DMS 273 (cell line): ENCODE results near the gene OPN5.
"Not testable (repeated sequence)": the region's sequence is repeated elsewhere in the genome, so short reads cannot be mapped to it uniquely, and the experiment has no call there.

Experiments used
- DNase-seq: peaks from one replicate; lab custom pipeline; 2025; ENCODE audit not compliant: unreplicated experiment; lab: John Stamatoyannopoulos, UW

Gene OPN5

GRCh38 chr6:47781732-47782131 is at the start of gene OPN5:
OPN5 (plus strand) TSS chr6:47782032; CDS start chr6:47782067, 35 bp downstream.
- no peak for DNase-seq

DNA sequence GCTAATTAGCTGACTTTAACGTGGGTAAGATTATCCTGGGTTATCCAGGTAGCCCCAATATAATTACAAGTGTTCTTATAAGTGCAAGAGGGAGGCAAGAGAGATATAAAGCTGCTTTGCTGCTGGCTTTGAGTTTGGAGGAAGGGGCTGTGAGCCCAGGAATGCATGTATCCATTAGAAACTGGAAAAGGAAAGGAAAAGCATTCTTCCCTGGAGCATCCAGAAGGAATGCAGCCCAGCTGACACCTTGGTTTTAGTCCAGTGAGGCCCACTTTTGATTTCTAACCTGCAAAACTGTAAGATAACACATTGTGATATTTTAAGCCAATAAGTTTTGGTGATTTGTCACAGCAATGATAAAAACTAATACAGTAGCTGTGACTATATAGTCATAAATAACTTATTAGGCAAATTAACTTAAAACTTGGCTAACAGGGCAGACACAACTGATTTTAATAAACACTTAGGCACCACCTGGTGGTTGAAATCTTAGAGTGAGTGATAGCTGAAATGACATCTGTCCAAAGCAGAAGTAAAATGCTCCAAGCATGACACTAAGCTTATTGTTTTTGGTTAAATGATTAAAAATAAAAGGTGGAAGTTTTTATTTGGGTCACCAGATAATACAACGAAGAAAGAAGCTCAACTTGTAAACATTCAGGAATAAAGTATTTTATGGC is 47.8 kb upstream of the OPN5 start:
- peak; percentile 66 for DNase-seq

DNA sequence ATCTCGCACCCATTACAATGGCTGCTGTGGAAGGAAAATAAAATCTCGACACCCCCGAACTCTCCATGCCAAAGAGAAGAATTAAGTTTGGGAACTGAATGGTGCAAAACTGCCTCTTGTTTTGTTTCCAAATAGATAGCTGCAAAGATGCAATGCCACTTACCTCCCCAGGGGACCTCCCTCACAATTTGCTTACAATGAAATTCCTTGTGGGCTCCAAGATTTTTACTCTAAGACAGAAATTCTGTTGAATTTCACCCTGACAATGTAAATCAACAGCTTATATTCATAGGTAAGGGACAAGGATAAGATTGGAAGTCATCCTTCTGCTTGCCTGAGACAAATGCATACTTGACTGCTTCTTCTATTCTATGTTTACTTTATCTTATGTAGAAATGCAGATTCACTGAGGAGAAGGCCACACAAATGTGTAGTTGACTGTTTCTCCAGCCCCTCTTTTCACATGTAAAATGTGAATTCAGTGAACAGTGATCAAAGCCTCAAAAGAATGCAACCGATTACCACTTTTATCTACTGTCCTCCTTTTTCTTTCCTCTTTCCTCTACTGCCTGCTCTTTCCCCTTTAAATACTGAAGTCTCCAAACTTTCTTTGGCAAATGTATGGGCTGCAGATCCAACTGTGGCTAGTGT is 46.9 kb upstream of the OPN5 start:
- DNase-seq, result no peak

DNA sequence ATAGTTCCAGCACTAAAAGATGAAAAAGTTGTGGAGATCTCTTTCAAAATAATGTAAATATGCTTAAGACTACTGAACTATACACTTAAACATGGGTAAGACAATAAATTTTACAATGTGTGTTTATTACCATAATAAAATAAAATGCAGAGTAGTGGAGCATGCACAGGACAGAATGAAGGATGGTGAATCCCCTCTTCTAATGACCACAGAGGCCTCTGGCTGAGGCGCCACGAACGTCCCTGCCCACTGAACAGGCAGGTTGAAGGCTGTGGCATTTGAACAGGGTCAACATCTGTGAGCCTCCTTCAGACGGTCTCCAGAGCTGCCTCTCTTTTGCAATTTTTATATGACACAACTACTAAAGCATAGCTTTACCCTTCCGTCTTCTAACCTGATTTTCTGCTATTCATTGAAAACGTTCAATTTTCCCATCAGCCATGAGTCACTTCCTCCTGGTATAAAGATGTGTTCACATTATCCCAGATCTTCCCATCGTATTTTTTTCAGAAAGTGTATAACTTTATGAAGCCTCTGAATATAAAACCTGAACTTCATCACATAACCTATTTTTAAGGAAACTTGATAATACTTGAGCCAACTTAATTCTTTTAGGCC is 45.6 kb upstream of the OPN5 start:
- no peak for DNase-seq

GRCh38 chr6:47737406-47737805 is 44.4 kb upstream of the OPN5 start:
- DNase-seq, result no peak

GRCh38 chr6:47740714-47741113 is 41.1 kb upstream of the OPN5 start:
- no peak for DNase-seq

DNA sequence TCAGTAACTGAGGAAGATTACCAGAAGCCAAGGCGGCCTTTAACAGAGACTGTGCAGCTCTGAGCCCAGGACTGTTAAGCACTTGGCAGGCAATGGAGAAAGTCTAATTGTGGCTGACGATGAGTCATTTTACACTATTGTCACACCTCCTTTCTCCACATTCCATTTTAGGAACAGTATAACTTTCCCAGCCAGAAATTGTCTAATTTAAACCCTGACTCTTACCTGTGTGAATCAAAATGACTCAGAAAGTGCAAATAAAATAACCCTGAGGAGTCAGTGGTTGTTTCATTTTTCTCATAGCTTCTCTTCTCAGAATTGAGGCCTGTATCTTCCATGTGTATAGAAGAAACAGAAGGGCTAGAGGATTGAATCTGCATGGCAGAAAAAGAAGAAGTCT is 40.0 kb upstream of the OPN5 start:
- DNase-seq, result no peak

DNA sequence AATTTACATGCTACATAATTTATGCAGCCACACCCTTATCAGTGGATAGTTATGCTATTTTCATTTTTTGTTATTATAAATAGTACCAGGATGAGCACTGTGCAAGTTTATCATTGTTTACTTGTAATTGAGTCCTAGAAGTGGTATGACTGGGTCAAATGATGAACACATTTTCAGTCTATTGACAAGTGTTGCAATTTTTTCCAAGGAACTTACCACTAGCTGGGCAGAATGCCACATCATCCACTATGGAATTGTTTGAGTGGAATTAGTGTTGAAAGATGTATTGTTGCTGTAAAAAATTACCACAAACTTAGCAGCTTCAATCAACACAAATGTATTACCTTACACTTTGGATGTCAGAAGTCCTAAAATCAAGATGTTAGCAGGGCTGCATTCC is 38.1 kb upstream of the OPN5 start:
- no peak for DNase-seq

DNA sequence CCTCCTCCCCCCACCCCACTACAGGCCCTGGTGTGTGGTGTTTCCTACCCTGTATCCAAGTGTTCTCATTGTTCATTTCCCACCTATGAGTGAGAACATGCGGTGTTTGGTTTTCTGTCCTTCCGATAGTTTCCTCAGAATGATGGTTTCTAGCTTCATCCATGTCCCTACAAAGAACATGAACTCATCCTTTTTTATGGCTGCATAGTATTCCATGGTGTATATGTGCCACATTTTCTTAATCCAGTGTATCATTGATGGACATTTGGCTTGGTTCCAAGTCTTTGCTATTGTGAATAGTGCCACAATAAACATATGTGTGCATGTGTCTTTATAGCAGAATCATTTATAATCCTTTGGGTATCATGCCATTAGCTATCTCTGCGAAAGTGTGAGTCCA is 36.6 kb upstream of the OPN5 start:
- not testable (repeated sequence) for DNase-seq

GRCh38 chr6:47749757-47750156 is 32.1 kb upstream of the OPN5 start:
- no peak for DNase-seq

DNA sequence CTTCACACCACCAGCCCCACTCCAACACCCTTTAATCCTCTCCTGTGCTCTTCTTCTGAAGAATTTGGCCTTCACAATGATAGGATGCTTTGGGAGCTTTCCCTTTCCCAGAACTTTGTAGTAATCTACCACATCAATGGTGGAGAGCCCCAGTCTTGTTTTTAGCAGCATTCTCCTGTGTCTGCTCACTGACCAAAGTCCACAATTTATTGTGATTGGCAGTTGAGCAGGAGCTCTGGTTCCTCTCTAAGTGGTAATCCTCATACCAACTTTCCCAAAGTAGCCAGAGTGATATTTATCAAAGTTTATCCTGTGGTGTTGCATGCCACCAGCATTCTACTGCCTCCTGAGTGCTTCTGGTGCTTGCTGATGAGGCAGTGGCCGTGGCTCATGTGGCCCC is 29.0 kb upstream of the OPN5 start:
- no peak for DNase-seq

- DNase-seq, result no peak
Observed at GRCh38 chr6:47759364-47759763, 22.5 kb upstream of the OPN5 start.

DNA sequence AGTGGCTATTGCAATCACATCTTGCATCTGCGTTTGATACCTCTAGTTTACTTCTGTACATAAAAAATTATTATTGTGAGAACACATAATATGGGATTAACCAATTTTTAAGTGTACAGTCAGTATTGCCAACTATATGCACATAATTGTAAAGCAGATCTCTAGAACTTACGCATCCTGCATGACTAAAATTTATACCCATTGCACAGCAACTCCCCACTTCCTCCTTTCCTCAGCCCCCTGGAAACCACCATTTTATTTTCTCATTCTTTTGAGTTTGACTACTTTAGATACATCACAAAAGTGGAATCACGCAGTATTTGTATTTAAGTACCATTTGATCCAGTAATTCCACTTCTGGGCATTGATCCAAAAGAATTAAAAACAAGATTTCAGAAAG is 19.3 kb upstream of the OPN5 start:
- no peak for DNase-seq

- DNase-seq, result no peak
Observed at GRCh38 chr6:47766445-47766844, 15.4 kb upstream of the OPN5 start.

GRCh38 chr6:47767102-47767501 is 14.7 kb upstream of the OPN5 start:
- no peak for DNase-seq

DNA sequence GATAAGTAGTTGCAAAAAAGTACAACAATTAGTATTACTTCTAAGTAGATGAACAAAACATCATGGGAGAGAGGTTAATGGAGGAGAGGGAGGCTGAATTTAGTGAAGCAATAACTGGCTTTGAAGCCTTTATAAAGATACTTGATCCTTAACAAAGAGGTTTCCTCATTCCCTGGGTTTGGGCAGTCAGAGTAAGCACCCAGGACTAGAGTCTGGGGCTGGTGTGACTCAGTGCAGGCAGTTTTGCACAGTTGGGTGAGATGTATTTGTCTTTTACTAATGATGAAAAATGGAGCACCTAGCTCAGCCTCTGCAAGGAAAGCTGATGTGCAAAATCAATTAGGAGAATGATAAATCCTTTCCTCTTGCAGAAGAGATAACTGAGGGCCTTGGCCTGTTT is 11.8 kb upstream of the OPN5 start:
- no peak for DNase-seq

- DNase-seq, result no peak
Observed at GRCh38 chr6:47772359-47772758, 9.5 kb upstream of the OPN5 start.

DNA sequence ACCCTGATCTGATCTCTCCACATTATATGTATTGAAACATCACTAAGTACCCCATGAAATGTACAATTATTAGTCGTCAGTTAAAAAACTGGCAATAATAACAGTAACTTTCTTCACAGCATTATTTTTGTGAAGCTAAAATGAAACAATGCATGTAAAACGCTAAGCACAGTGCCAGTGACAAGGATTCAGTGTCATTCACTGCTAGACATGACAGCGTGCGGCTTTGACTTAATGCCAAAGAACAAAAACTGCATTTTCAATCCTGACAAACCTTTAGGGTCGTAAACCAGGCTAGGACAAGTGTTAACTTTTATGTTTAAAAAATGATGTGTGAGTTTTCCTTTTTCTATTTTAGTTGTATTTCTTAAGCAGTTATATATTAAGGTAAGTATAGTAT is 8.8 kb upstream of the OPN5 start:
- DNase-seq, result no peak

GRCh38 chr6:47780510-47781356 is 1.1 kb upstream of the OPN5 start:
- DNase-seq, result peak; percentile 78

GRCh38 chr6:47785182-47785581 is 3.4 kb downstream of the OPN5 start:
- DNase-seq, result no peak

DNA sequence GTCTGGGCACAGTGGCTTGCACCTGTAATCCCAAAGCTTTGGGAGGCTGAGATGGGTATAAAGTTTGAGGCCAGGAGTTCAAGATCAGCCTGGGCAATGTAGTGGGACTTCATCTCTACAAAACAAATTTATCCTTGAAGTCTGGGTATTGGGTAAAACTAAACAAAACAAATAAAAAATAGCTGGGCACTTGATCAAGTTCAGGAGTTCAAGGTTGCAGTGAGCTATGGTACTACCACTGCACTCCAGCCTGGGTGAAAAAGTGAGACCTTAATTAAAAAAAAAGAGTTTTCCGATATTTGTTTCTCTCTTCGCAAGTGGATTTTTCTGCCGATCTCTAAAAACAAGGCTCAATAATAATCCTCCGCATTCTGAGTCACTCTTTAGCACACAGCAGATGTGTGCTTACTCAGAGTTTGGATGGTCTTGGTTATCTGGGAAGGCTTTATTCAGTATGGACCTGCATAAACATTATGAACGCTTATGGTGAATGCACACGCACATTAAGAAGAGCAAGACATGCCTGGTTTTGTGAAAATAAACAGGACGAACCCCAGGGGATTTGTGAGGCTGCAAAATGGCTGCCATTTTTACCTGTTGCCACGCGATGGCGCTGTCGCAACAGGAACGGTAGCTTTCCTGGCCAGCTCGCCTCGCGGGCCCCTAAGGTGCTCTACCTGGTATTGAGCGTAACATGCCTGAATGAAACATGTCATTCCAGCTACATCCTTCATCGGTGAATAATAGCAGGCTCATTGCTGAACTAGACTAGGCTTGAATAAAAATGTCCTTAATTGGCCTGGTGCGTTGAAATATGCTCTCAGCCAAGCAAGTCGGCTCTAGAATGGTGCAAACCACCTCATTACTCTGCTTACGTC is 6.0 kb downstream of the OPN5 start:
- peak; percentile 81 for DNase-seq
